Stimulated activated CD4-positive, alpha-beta T cell treated with anti-CD3 and anti-CD28 coated beads, TNF-alpha, amount 100 ng/mL, for 24 hours (primary cell): ENCODE data around the gene CCNB1IP1.
A peak's percentile ranks its signal among the peaks of the same experiment; 100 is the strongest.
"Not testable (repeated sequence)": the region's sequence is repeated elsewhere in the genome, so short reads cannot be mapped to it uniquely, and the experiment has no call there.

Experiments used
- DNase-seq, 3 experiments: peaks; one replicate each; pipeline ENCODE4 v3.0.0-alpha.2; 2020; ENCODE audit warnings: low read depth in 3 of 3

Gene CCNB1IP1

DNA sequence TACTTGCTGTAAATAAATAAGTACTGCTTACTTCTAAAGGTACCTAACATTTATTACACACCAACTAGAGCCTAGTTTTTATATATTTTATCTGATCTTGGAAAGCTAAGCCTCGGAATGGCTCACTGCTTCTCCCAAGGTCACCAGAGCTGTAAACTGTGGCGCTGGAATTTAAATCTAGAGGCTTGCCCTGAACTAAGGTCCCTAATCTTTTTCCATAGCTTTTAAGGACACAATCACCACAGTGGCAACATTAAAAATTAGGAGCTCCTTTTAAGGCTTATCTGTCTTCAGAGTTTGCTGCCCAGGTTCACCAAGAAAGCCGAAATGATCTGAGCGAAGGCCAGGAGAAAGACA lies 670 bp downstream of the CCNB1IP1 start:
- DNase-seq: no peak

DNA sequence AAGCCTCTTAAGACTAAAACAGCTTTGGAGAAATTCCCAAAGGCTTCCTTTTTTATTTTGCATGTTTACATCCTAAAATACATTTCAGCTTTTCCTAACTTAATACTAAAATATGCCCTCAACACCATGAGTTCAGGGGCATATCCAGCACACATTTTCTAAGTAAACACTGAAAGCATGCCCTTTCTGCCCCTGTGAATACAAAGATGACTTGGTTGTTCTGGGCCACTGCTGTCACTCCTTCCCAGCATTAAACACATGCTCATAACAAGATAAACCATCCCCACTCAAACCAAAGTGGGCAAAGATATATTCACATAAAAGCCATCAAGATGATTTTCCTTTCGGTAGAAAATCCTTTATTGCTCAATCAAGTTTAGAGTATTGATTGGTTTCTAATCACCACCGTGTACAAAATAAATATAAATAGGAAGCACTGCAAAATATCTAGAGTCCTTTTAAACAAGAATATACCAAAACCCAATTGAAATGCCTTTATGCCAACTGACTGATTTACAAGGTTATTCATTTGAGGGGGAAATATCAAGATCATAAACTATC lies 1.9 kb downstream of the CCNB1IP1 start:
- no peak for DNase-seq

GRCh38 chr14:20329355-20329754 lies 3.7 kb downstream of the CCNB1IP1 start:
- DNase-seq: no peak

GRCh38 chr14:20328705-20329104 lies 4.4 kb downstream of the CCNB1IP1 start:
- DNase-seq: no peak

DNA sequence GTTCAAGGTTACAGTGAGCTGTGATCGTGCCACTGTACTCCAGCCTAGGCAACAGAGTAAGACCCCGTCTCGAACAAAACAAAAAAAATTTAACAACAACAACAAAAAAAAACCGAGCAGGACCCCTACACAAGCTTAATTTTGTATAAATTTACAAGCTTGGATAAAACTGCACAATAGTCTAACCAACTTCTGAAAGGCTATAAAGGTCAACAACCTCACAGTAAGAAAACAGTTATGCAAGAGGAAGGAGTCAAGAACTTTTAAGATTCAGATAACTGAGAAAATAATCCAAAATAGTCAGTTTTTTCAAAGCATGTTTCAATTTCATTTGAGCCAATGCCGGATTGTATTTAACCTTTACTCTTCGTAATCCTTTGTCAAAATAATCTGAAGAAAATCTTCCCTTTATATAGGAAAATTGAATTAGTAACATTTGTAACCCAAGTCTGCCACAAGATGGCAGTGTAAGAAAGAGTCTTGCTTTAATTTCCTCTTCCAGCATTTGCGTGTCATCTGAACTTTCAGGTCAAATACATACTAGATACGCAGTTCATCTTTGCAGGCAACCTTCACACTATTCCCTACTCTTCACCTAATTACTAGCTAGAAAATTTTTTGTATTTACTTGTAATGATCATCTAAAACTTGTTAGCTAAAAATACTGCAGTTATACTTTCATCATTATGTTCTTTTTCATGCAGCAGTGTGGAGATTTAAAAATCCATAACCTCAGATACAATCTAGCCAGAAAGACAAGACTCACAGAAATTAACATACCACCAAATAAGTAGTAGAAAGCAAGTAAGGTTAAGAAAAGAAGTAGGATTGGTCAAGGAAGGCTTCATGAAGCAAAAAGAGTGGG lies 5.8 kb downstream of the CCNB1IP1 start:
- DNase-seq: peak in 1 of 3 experiments; percentile 27

- DNase-seq: no peak
These were observed 15.4 kb downstream of the CCNB1IP1 start for GRCh38 chr14:20317720-20318119.

DNA sequence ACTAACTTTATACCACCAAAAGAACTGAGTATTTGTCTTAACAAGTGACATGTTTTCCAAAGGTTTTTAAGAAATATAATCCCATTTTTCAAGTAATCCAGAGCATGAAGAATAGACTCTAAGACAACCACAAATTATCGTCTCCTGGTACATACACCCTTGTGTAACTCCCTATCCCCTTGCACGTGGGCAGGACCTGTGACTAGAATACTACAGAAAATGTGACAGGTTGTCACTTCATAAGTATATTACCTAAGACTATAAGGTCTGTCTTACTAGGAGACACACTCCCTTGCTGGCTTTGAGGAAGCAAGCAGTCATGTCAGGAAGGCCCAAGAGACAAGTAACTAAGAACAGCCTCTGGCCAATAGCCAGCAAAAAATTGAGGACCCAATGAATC lies 19.1 kb downstream of the CCNB1IP1 start:
- DNase-seq: no peak

DNA sequence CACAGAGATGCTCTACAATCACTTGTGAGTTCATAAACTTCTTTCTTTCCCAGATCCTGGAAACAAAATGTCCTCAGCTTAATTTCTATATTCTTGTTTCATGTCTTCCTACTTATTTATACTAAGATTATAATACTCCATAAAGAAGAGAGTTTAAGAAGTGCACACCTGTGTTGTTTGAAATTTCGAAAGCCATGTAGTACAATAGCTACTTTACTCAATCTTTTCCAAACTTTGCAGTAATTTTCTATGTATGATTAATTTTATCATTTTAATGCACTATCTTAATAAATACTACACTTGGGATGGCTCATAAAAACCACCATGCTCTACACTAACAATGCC lies 27.0 kb downstream of the CCNB1IP1 start:
- DNase-seq: no peak

GRCh38 chr14:20305265-20306078 lies 27.6 kb downstream of the CCNB1IP1 start, which contains the start of gene TTC5:
Gene TTC5 (minus strand): TSS chr14:20305951. CDS start chr14:20305937, 14 bp downstream.
- DNase-seq: peak; percentile 76 to 91 (median 83)

GRCh38 chr14:20302042-20302755 lies 30.9 kb downstream of the CCNB1IP1 start:
- DNase-seq: no peak

GRCh38 chr14:20295067-20295466 lies 38.0 kb downstream of the CCNB1IP1 start:
- no peak for DNase-seq

GRCh38 chr14:20294636-20295035 lies 38.4 kb downstream of the CCNB1IP1 start:
- DNase-seq: no peak

DNA sequence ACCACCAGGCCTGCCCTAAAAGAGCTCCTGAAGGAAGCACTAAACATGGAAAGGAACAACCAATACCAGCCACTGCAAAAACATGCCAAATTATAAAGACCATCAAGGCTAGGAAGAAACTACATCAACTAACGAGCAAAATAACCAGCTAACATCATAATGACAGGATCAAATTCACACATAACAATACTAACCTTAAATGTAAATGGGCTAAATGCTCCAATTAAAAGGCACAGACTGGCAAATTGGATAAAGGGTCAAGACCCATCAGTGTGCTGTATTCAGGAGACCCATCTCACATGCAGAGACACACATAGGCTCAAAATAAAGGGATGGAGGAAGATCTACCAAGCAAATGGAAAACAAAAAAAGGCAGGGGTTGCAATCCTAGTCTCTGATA lies 51.1 kb downstream of the CCNB1IP1 start:
- DNase-seq: not testable (repeated sequence)

- DNase-seq: not testable (repeated sequence)
These were observed 52.8 kb downstream of the CCNB1IP1 start for GRCh38 chr14:20280265-20280664.

DNA sequence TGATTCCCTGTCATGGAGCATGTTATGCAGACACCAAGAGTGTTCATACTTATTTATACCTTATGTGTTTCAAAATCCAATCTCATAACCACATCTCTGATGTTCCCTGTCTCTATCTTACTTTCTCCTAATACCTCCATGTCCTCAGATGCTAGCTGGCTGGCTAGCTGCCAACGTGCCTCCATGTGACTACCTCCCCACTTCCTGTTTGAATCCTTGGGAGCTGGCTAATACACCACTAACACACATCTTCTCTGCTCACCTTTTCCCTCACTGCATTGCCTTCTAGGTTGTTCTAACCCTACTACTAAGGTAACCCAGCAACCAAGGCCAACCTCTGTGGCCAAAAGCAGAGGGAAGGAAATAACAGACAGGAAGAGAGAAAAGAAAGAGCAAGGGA lies 54.7 kb downstream of the CCNB1IP1 start:
- DNase-seq: no peak

DNA sequence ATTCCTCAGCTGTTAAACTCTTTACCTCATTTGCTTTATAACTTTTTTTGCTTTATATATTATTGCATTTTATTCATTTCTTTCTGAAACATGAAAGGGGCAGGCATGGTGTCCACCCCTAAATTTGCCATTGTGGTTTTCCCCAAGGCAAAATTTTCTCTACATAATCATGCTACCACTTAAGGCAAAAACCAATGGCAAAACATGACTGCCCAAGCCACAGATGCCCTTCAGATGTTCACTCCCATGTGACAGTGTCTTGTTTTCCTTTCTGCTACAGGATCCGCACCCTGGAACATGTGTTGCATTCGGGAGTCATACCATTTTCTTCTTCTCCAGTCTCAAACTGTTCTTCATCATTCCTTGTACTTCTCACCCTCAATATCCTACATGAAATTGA lies 55.7 kb downstream of the CCNB1IP1 start:
- DNase-seq: no peak

GRCh38 chr14:20274062-20274461 lies 59.0 kb downstream of the CCNB1IP1 start:
- DNase-seq: no peak

GRCh38 chr14:20264361-20264760 lies 68.7 kb downstream of the CCNB1IP1 start:
- DNase-seq: not testable (repeated sequence)

DNA sequence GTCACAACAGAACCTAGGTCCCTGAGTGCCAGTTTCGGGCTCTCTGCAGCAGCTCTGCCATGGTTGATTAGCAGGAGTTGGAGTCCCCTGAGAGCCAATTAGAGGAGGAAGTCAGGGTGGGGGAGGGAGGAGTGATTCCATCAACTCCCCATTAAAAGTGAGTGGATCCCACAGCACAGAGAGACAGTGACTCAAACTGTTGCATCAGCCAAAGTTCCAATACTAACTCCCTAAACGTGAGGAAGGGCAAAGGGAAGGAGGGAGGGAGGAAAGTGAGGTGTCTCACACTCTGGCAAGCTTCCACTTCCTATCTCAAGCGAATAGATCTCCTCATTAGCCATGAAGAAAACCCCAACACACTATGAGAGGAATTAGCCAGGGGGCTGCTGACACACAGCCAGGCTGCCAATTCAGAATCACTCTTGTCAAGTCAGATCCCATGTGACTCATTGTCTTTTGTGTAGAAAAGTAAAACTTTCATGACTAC lies 70.4 kb downstream of the CCNB1IP1 start:
- DNase-seq: no peak
